K562 (cell line): ENCODE results near the gene SLC48A1. TPM values are rescaled to one million over a fixed set of nuclear protein-coding genes. Genes with fewer than 3 reads are reported as not detected.
A peak's percentile ranks its signal among the peaks of the same experiment; 100 is the strongest.

Source experiments
- DNMT1 ChIP-seq: fragments of 450-650 bp; IDR thresholded peaks from 2 replicates; pipeline ENCODE4 v1.6.1; 2016; ENCODE audit warnings: antibody characterized with exemption, mild to moderate bottlenecking
- FOXK1 ChIP-seq: sonication (generic); formaldehyde crosslinking; IDR thresholded peaks from 2 replicates; pipeline ENCODE4 v1.8.0; 2022; ENCODE audit warnings: missing genetic modification reagents, mild to moderate bottlenecking, borderline replicate concordance
- FOXO4 ChIP-seq: fragments of 450-650 bp; formaldehyde crosslinking; IDR thresholded peaks from 2 replicates; pipeline ENCODE4 v1.4.0; 2020; ENCODE audit warnings: mild to moderate bottlenecking, moderate library complexity
- HCFC1 ChIP-seq: IDR thresholded peaks from 2 replicates; pipeline ENCODE4 v1.6.1; 2012; ENCODE audit warnings: low read depth, low read length, improper control_type of control experiment
- HNRNPLL ChIP-seq: fragments of 200-400 bp; formaldehyde crosslinking; IDR thresholded peaks from 2 replicates; pipeline ENCODE4 v1.6.1; 2017; ENCODE audit warnings: low read length, low read depth, mild to moderate bottlenecking; ENCODE audit not compliant: poor library complexity, severe bottlenecking
- KLF16 ChIP-seq: IDR thresholded peaks from 2 replicates; pipeline ENCODE4 v1.6.1; 2016; ENCODE audit warnings: antibody characterized with exemption
- NCOA2 ChIP-seq, 2 experiments: fragments of 450-650 bp; IDR thresholded peaks; 2 replicates each; pipeline ENCODE4 v1.6.1; 2018; ENCODE audit warnings: mild to moderate bottlenecking in 2 of 2, moderate library complexity in 1 of 2; ENCODE audit not compliant: partially characterized antibody in 2 of 2
- NR2C2 ChIP-seq, 2 experiments: fragments of 200-800 bp in 1 of 2; sonication (Bioruptor generic) in 1 of 2; sonication (generic) in 1 of 2; formaldehyde crosslinking in 1 of 2; IDR thresholded peaks; 2 replicates each; pipeline versions ENCODE4 v1.6.1 to v1.8.0; 2016 to 2022; ENCODE audit warnings: mild to moderate bottlenecking in 1 of 2, missing compliant biosample characterization in 1 of 2, missing genetic modification characterization in 1 of 2, missing genetic modification reagents in 1 of 2
- NR3C1 ChIP-seq: sonication (generic); formaldehyde crosslinking; IDR thresholded peaks from 2 replicates; pipeline ENCODE4 v1.8.1; 2022; ENCODE audit warnings: missing genetic modification reagents
- PHF8 ChIP-seq: fragments of 200-600 bp; sonication (generic); IDR thresholded peaks from 2 replicates; pipeline ENCODE4 v1.6.1; 2012; ENCODE audit warnings: mixed run types, mild to moderate bottlenecking, inconsistent platforms, low read length, moderate library complexity, borderline replicate concordance
- PPARD ChIP-seq: fragments of 250-450 bp; sonication (Bioruptor Pico); IDR thresholded peaks from 2 replicates; pipeline ENCODE4 v1.8.0; 2022; ENCODE audit warnings: inconsistent platforms, mild to moderate bottlenecking, moderate library complexity
- RBBP5 ChIP-seq: fragments of 200-600 bp; sonication (generic); IDR thresholded peaks from 2 replicates; pipeline ENCODE4 v1.6.1; 2012; ENCODE audit warnings: borderline replicate concordance, mild to moderate bottlenecking, low read length, control low read depth, inconsistent platforms; ENCODE audit not compliant: insufficient read depth, poor library complexity, severe bottlenecking
- ZNF232 ChIP-seq: sonication (generic); formaldehyde crosslinking; IDR thresholded peaks from 2 replicates; pipeline ENCODE4 v1.8.0; 2022; ENCODE audit warnings: mild to moderate bottlenecking, missing genetic modification reagents
- ZNF318 ChIP-seq, 2 experiments: fragments of 450-650 bp; IDR thresholded peaks; 2 replicates each; pipeline ENCODE4 v1.6.1; 2016; ENCODE audit warnings: mild to moderate bottlenecking in 2 of 2, borderline replicate concordance in 1 of 2, low read depth in 1 of 2, moderate library complexity in 1 of 2
- ZNF639 ChIP-seq, 2 experiments: fragments of 200-800 bp in 1 of 2; sonication (Bioruptor generic) in 1 of 2; sonication (generic) in 1 of 2; formaldehyde crosslinking in 1 of 2; IDR thresholded peaks in 1 of 2; conservative IDR thresholded peaks in 1 of 2; 2 replicates each; pipeline versions ENCODE4 v1.5.0 to v1.6.1; 2016 to 2020; ENCODE audit warnings: missing compliant biosample characterization in 1 of 2, missing genetic modification characterization in 1 of 2, missing genetic modification reagents in 1 of 2
- polyA plus RNA-seq, 8 experiments: library from polyadenylated mRNA; depleted of rRNA in 4 of 8; stranded (reverse) in 5 of 8; unstranded in 3 of 8; fragments of >200 nt; fragmentation: Nextera tagmentation in 2 of 8; fragmentation: Illumina TruSeq in 1 of 8; extraction: Ambion mirVana in 2 of 8; extraction: Trizol in 1 of 8; gene quantifications; 2 replicates each; pipeline versions ENCODE4 v1.2.1 to v1.2.3, GENCODE V29; 2011 to 2014; ENCODE audit warnings: inconsistent platforms in 1 of 8, missing spikeins in 1 of 8
- total RNA-seq, 7 experiments: library from RNA; depleted of rRNA in 6 of 7; stranded (reverse); fragments of >200 nt in 6 of 7; fragmentation: Illumina TruSeq in 2 of 7; extraction: Trizol in 2 of 7; gene quantifications; 2 replicates each; pipeline versions ENCODE4 v1.2.1 to v1.2.3, GENCODE V29; 2011 to 2021; ENCODE audit warnings: low replicate concordance in 1 of 7

SLC48A1 gene
- total and polyA plus RNA-seq, 9 of the 15 experiments (the other 6 are each of a cell fraction or from before 2014, with no cell fraction given): 10.7 to 37.5 (median 18.7) TPM

GRCh38 chr12:47779301-47779942 is 6.4 kb downstream of the SLC48A1 start (continued):
- TF ChIP-seq ZNF318 (IDR thresholded peaks at IDR 0.05; ENCODE audit: borderline replicate concordance in 1 of 2, low read depth in 1 of 2) (no peak), RBBP5 (no peak), NCOA2 (IDR thresholded peaks at IDR 0.05; ENCODE audit: partially characterized antibody in 2 of 2) (no peak), PHF8 (no peak), DNMT1 (no peak), ZNF232 (no peak), HCFC1 (peak; percentile 28; the same call in 1 of the 2 replicates), ZNF639 (CRISPR knock-in tag; conservative IDR thresholded peaks at IDR 0.05 in 1 of 2, IDR thresholded peaks at IDR 0.05 in 1 of 2) (0 out of 4 replicates have a peak, but pooled peaks of 1 of the 2 experiments have one; percentile 39), NR3C1 (CRISPR knock-in tag) (no peak), PPARD (CRISPR knock-in tag) (no peak), HNRNPLL (no peak), FOXK1 (no peak), KLF16 (peak; percentile 61; the same call in 1 of the 2 replicates), NR2C2 (CRISPR knock-in tag; IDR thresholded peaks at IDR 0.05) (no peak), NR2C2 (tag; IDR thresholded peaks at IDR 0.05) (no peak), FOXO4 (no peak)
